Activated naive CD4-positive, alpha-beta T cell treated with anti-CD3 and anti-CD28 coated beads, Interleukin-2, amount 50 U/mL, for 16 hours (primary cell): Measurements from ENCODE around the gene GNG7.

Experiments
- DNase-seq: peaks from one replicate; pipeline ENCODE4 v3.0.0-alpha.2; 2020

Gene GNG7

GRCh38 chr19:2639999-2640398 is 62.5 kb downstream of the GNG7 start:
- DNase-seq, result no peak

- DNase-seq, result no peak
Observed at GRCh38 chr19:2638417-2638940, 64.0 kb downstream of the GNG7 start.

- peak; percentile 76 for DNase-seq
Observed at GRCh38 chr19:2636897-2637683, 65.4 kb downstream of the GNG7 start.

- DNase-seq, result no peak
Observed at GRCh38 chr19:2636141-2636896, 66.2 kb downstream of the GNG7 start.

- no peak for DNase-seq
Observed at GRCh38 chr19:2634960-2635359, 67.5 kb downstream of the GNG7 start.

GRCh38 chr19:2634228-2634951 is 68.1 kb downstream of the GNG7 start:
- DNase-seq, result no peak

GRCh38 chr19:2633693-2634075 is 68.8 kb downstream of the GNG7 start:
- DNase-seq, result no peak

GRCh38 chr19:2631213-2631821 is 71.2 kb downstream of the GNG7 start:
- DNase-seq, result no peak

- DNase-seq, result no peak
Observed at GRCh38 chr19:2630352-2631001, 72.0 kb downstream of the GNG7 start.

- DNase-seq, result no peak
Observed at GRCh38 chr19:2629491-2630351, 72.8 kb downstream of the GNG7 start.

- DNase-seq, result no peak
Observed at GRCh38 chr19:2628597-2628996, 73.9 kb downstream of the GNG7 start.

GRCh38 chr19:2627855-2628254 is 74.6 kb downstream of the GNG7 start:
- no peak for DNase-seq

- DNase-seq, result peak; percentile 55
Observed at GRCh38 chr19:2627319-2627829, 75.1 kb downstream of the GNG7 start.

GRCh38 chr19:2625434-2625833 is 77.1 kb downstream of the GNG7 start:
- DNase-seq, result no peak

- no peak for DNase-seq
Observed at GRCh38 chr19:2624537-2625091, 77.9 kb downstream of the GNG7 start.

- DNase-seq, result no peak
Observed at GRCh38 chr19:2623798-2624197, 78.7 kb downstream of the GNG7 start.

- DNase-seq, result peak; percentile 57
Observed at GRCh38 chr19:2622371-2622961, 80.0 kb downstream of the GNG7 start.

- no peak for DNase-seq
Observed at GRCh38 chr19:2619076-2619475, 83.4 kb downstream of the GNG7 start.

GRCh38 chr19:2618611-2619010 is 83.9 kb downstream of the GNG7 start:
- DNase-seq, result peak; percentile 80

- no peak for DNase-seq
Observed at GRCh38 chr19:2617393-2618165, 84.9 kb downstream of the GNG7 start.
